Liver (tissue), 9 donors: ENCODE data around the gene COL27A1. TPM values are rescaled to one million over a fixed set of nuclear protein-coding genes. Genes with fewer than 3 reads are reported as not detected.

ENCODE experiments used
- DNase-seq: peaks from one replicate; pipeline ENCODE4 v3.0.0-alpha.2; 2017; ENCODE audit warnings: low spot score
- H3K27ac ChIP-seq, 2 donors: one replicate each; pipeline ENCODE4 v1.7.0; 2013; ENCODE audit warnings: inconsistent platforms in 2 of 2, low read length in 2 of 2, control low read depth in 1 of 2, low read depth in 1 of 2, mild to moderate bottlenecking in 1 of 2
- H3K27me3 ChIP-seq, 4 donors: one replicate each; pipeline versions ENCODE4 v1.6.1 to v1.7.0; 2013; ENCODE audit warnings: low read length in 3 of 4, inconsistent platforms in 1 of 4, mild to moderate bottlenecking in 1 of 4, moderate library complexity in 1 of 4; ENCODE audit not compliant: control insufficient read depth in 4 of 4, insufficient read depth in 4 of 4
- H3K36me3 ChIP-seq, 4 donors: one replicate each; pipeline versions ENCODE4 v1.6.1 to v1.7.0; 2013; ENCODE audit warnings: low read length in 3 of 4, mild to moderate bottlenecking in 3 of 4, low read depth in 1 of 4, moderate library complexity in 1 of 4; ENCODE audit not compliant: control insufficient read depth in 4 of 4, insufficient read depth in 3 of 4
- H3K4me1 ChIP-seq, 4 donors: one replicate each; pipeline versions ENCODE4 v1.6.1 to v1.7.0; 2013; ENCODE audit warnings: low read length in 3 of 4, mild to moderate bottlenecking in 3 of 4, moderate library complexity in 1 of 4; ENCODE audit not compliant: control insufficient read depth in 4 of 4, insufficient read depth in 4 of 4
- H3K4me3 ChIP-seq, 3 donors: one replicate each; pipeline versions ENCODE4 v1.6.1 to v1.7.0; 2013; ENCODE audit warnings: low read length in 3 of 3, control low read depth in 1 of 3, low read depth in 1 of 3, mild to moderate bottlenecking in 1 of 3
- H3K9ac ChIP-seq, 2 donors: one replicate each; pipeline ENCODE4 v1.7.0; 2013; ENCODE audit warnings: low read length in 2 of 2, mild to moderate bottlenecking in 2 of 2, moderate library complexity in 2 of 2, control low read depth in 1 of 2, low read depth in 1 of 2
- H3K9me3 ChIP-seq, 4 donors: one replicate each; pipeline versions ENCODE4 v1.6.1 to v1.7.0; 2013; ENCODE audit warnings: low read length in 3 of 4; ENCODE audit not compliant: control insufficient read depth in 4 of 4
- EGR1 ChIP-seq, 2 donors: IDR thresholded peaks; 2 replicates each; pipeline ENCODE4 v1.6.1; 2016 to 2018; ENCODE audit warnings: antibody characterized with exemption in 2 of 2, low read depth in 2 of 2
- FOXA1 ChIP-seq: IDR thresholded peaks from 2 replicates; pipeline ENCODE4 v1.6.1; 2016; ENCODE audit warnings: antibody characterized with exemption
- GABPA ChIP-seq, 2 donors: IDR thresholded peaks in 1 of 2; conservative IDR thresholded peaks in 1 of 2; 2 replicates each; pipeline ENCODE4 v1.6.1; 2016; ENCODE audit warnings: antibody characterized with exemption in 2 of 2, mild to moderate bottlenecking in 1 of 2, moderate library complexity in 1 of 2
- HNF4A ChIP-seq, 2 donors: conservative IDR thresholded peaks; 2 replicates each; pipeline ENCODE4 v1.6.1; 2016; ENCODE audit warnings: antibody characterized with exemption in 2 of 2, mild to moderate bottlenecking in 2 of 2
- JUND ChIP-seq, 2 donors: IDR thresholded peaks; 2 replicates each; pipeline ENCODE4 v1.6.1; 2016; ENCODE audit warnings: antibody characterized with exemption in 2 of 2
- NR2F2 ChIP-seq: IDR thresholded peaks from 2 replicates; pipeline ENCODE4 v1.6.1; 2016; ENCODE audit warnings: antibody characterized with exemption
- RAD21 ChIP-seq, 2 donors: IDR thresholded peaks; 2 replicates each; pipeline ENCODE4 v1.6.1; 2016; ENCODE audit warnings: antibody characterized with exemption in 2 of 2, mild to moderate bottlenecking in 2 of 2
- SP1 ChIP-seq: IDR thresholded peaks from 2 replicates; pipeline ENCODE4 v1.6.1; 2018; ENCODE audit warnings: antibody characterized with exemption, mild to moderate bottlenecking
- TAF1 ChIP-seq: conservative IDR thresholded peaks from 2 replicates; pipeline ENCODE4 v1.6.1; 2016; ENCODE audit warnings: antibody characterized with exemption, mild to moderate bottlenecking
- WGBS: extraction: QIAGEN DNeasy Blood & Tissue Kit; methylation state at CpG from one replicate; pipeline ENCODE4 v1.1.7; 2013; 5-methylcytosine and 5-hydroxymethylcytosine counted together
- polyA plus RNA-seq, 2 donors: library from polyadenylated mRNA; stranded (reverse) in 1 of 2; unstranded in 1 of 2; fragments of 200-250 nt in 1 of 2; fragments of >200 nt in 1 of 2; fragmentation: Nextera tagmentation in 1 of 2; extraction: Ambion mirVana in 1 of 2; gene quantifications; one replicate each; pipeline versions ENCODE4 v1.2.1 to v1.2.3, GENCODE V29; 2013 to 2015
- total RNA-seq, 2 donors: library from RNA; depleted of rRNA; stranded (reverse); fragments of >200 nt; gene quantifications; one replicate each; pipeline ENCODE4 v1.2.3, GENCODE V29; 2014
- TF ChIP-seq, protein P1 (sequence below): IDR thresholded peaks from 2 replicates; pipeline ENCODE4 v1.6.1; 2016; ENCODE audit warnings: antibody characterized with exemption
- TF ChIP-seq, protein P2 (sequence below): IDR thresholded peaks from 2 replicates; pipeline ENCODE4 v1.6.1; 2016; ENCODE audit warnings: antibody characterized with exemption
- TF ChIP-seq, protein P3 (sequence below): IDR thresholded peaks from 2 replicates; pipeline ENCODE4 v1.6.1; 2016; ENCODE audit warnings: antibody characterized with exemption
- TF ChIP-seq, protein P4 (sequence below): fragments of 150-350 bp; IDR thresholded peaks from 2 replicates; pipeline ENCODE4 v1.5.1; 2017; ENCODE audit warnings: improper control_type of control experiment, low read depth, low read length; ENCODE audit not compliant: missing input control
- donor health status: healthy.
- donor health status: healthy.
- donor health status: healthy.
- donor health status: healthy.
- donor health status: healthy.

Gene COL27A1
- total and polyA plus RNA-seq, 4 donors: 7.0 to 20.4 (median 12.0) TPM

DNA sequence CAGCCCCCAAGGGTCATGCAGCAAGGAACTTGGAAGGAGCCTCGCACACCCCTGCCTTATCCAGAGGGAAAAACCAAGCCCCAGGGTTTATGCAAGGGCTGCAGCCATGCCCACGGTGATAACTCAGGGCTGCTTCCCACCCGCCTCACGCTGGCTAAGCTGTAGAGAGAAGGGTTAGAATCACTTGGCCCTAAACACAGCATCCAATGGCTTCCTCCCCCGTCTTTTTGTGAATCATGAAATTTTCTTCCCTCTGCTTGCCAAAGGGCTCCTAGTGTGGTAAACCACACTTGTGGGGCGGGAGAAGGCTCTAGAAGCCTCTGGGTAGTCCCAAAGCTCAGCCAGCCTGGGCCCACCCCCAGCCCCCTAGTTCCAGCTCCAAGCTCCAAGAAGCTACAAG, 111.6 kb downstream of the COL27A1 start:
- Histone ChIP-seq H3K27ac (no peak overlapping the region), H3K9me3 (no peaks in the 10 kb centered on the region), H3K9ac (no peak overlapping the region), H3K4me3 (no peak overlapping the region), H3K36me3 (peaks cover 0 to 54% (median 13%) of the 10 kb centered on the region in 4 donors), H3K27me3 (no peaks in the 10 kb centered on the region), H3K4me1 (no peaks in the 10 kb centered on the region)
- no peak for DNase-seq
- TF ChIP-seq SP1: no peak
- TF ChIP-seq, protein P1, sequence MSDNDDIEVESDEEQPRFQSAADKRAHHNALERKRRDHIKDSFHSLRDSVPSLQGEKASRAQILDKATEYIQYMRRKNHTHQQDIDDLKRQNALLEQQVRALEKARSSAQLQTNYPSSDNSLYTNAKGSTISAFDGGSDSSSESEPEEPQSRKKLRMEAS: no peak
- no peak for TF ChIP-seq TAF1
- TF ChIP-seq JUND (IDR thresholded peaks at IDR 0.05): no peak
- no peak for TF ChIP-seq RAD21 (IDR thresholded peaks at IDR 0.05)
- WGBS: 86% methylated on average over 6 of the region's 6 CpGs

DNA sequence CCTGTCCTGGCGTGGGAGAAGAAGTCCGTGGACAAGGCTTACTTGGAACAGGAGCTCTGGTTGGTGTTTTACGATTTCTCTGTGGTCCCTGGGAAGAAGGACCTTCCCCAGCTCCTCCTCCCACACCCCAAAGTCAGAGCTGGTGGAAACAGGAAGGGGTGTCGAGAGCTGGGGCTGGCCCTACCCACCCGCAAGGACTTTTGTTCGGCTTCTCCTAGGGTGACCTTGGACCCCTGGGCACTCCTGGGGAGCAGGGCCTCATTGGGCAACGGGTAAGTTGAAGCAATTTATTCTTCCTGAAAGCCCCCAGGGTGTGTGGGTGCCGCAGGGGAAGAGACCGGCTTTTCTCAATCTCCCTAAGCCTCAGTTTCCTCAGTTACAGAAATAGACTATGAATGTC, 113.7 kb downstream of the COL27A1 start:
- Histone ChIP-seq H3K36me3 (peaks cover 0 to 58% (median 17%) of the 10 kb centered on the region in 4 donors), H3K27me3 (no peaks in the 10 kb centered on the region), H3K9me3 (no peaks in the 10 kb centered on the region), H3K9ac (no peak overlapping the region), H3K27ac (no peak overlapping the region), H3K4me3 (no peak overlapping the region), H3K4me1 (no peaks in the 10 kb centered on the region)
- WGBS: 85% methylated on average over 9 of the region's 9 CpGs
- DNase-seq: no peak
- TF ChIP-seq, protein P2, sequence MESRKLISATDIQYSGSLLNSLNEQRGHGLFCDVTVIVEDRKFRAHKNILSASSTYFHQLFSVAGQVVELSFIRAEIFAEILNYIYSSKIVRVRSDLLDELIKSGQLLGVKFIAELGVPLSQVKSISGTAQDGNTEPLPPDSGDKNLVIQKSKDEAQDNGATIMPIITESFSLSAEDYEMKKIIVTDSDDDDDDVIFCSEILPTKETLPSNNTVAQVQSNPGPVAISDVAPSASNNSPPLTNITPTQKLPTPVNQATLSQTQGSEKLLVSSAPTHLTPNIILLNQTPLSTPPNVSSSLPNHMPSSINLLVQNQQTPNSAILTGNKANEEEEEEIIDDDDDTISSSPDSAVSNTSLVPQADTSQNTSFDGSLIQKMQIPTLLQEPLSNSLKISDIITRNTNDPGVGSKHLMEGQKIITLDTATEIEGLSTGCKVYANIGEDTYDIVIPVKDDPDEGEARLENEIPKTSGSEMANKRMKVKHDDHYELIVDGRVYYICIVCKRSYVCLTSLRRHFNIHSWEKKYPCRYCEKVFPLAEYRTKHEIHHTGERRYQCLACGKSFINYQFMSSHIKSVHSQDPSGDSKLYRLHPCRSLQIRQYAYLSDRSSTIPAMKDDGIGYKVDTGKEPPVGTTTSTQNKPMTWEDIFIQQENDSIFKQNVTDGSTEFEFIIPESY: no peak
- TF ChIP-seq NR2F2 (no peak), FOXA1 (no peak), GABPA (IDR thresholded peaks at IDR 0.05 in 1 of 2, conservative IDR thresholded peaks at IDR 0.05 in 1 of 2) (no peak), HNF4A (conservative IDR thresholded peaks at IDR 0.05) (no peak), EGR1 (IDR thresholded peaks at IDR 0.05; ENCODE audit: low read depth in 2 of 2) (no peak)
- TF ChIP-seq, protein P3, sequence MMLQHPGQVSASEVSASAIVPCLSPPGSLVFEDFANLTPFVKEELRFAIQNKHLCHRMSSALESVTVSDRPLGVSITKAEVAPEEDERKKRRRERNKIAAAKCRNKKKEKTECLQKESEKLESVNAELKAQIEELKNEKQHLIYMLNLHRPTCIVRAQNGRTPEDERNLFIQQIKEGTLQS: no peak
- TF ChIP-seq, protein P1: no peak
- TF ChIP-seq, protein P4, sequence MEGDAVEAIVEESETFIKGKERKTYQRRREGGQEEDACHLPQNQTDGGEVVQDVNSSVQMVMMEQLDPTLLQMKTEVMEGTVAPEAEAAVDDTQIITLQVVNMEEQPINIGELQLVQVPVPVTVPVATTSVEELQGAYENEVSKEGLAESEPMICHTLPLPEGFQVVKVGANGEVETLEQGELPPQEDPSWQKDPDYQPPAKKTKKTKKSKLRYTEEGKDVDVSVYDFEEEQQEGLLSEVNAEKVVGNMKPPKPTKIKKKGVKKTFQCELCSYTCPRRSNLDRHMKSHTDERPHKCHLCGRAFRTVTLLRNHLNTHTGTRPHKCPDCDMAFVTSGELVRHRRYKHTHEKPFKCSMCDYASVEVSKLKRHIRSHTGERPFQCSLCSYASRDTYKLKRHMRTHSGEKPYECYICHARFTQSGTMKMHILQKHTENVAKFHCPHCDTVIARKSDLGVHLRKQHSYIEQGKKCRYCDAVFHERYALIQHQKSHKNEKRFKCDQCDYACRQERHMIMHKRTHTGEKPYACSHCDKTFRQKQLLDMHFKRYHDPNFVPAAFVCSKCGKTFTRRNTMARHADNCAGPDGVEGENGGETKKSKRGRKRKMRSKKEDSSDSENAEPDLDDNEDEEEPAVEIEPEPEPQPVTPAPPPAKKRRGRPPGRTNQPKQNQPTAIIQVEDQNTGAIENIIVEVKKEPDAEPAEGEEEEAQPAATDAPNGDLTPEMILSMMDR: no peak
